ENCODE data around the gene ARIH1.
A peak's percentile ranks its signal among the peaks of the same experiment; 100 is the strongest.
"Not testable (repeated sequence)": the region's sequence is repeated elsewhere in the genome, so short reads cannot be mapped to it uniquely, and the experiment has no call there.

ARIH1 gene

DNA sequence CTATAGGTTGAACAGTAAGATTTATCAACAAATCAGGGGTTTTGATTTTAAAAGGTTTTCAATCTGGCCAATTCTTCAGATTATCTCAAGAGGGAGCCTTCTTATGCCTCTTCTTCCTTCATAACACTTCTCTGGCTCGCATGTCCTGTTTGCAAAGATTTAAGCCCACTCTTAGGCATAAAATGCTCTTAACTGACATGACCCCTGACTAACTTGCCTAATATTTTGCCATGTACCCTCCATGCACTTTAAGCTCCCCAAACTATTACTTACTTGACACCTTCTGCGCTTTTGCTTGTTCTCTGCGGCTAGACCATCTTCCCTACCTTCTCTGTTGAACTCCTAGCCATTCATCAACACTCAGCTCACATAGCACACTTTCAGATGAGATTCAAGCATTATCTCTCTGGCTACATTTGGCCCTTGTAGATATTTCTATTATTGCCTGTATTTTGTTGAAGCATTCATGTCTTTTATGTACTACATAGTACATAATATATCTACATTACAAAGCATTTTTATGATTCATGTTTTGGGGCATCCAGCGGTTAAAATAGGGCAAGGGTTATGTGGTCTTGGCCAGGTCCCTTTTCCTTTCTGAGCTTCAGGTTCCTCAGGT lies 1.0 kb upstream of the ARIH1 start:
- H3K9me3 ChIP-seq (ENCODE audit: low read length) = no peaks in the 10 kb centered on the region
- peak overlapping the region; percentile 95 for H3K4me3 ChIP-seq (ENCODE audit: low read length)
- no peaks in the 10 kb centered on the region for H3K27me3 ChIP-seq (ENCODE audit: insufficient read depth, low read length)
- H2AFZ ChIP-seq (ENCODE audit: low read depth, low read length) = peak overlapping the region; percentile 80
- peaks cover 13% of the 10 kb centered on the region for H3K36me3 ChIP-seq (ENCODE audit: insufficient read depth, low read length)
- H3K4me1 ChIP-seq (ENCODE audit: insufficient read depth, low read length) = peaks cover 25% of the 10 kb centered on the region

DNA sequence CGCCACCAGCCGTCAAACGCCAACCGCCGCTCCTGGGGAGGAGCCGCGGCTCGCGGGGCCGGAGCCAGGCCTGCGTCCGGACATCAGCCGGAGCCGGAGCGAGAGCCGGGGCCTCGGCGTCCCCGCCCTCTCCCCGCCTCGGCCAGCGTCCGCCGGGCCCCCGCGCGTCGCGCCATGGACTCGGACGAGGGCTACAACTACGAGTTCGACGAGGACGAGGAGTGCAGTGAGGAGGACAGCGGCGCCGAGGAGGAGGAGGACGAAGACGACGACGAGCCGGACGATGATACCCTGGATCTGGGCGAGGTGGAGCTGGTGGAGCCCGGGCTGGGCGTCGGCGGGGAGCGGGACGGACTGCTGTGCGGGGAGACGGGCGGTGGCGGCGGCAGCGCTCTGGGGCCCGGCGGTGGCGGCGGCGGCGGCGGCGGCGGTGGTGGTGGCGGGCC lies 359 bp downstream of the ARIH1 start:
- H3K4me1 ChIP-seq (ENCODE audit: insufficient read depth, low read length) = peaks cover 25% of the 10 kb centered on the region
- H2AFZ ChIP-seq (ENCODE audit: low read depth, low read length) = peak overlapping the region; percentile 27
- peak overlapping the region; percentile 95 for H3K4me3 ChIP-seq (ENCODE audit: low read length)
- H3K27me3 ChIP-seq (ENCODE audit: insufficient read depth, low read length) = no peaks in the 10 kb centered on the region
- peaks cover 2% of the 10 kb centered on the region for H3K9me3 ChIP-seq (ENCODE audit: low read length)
- peaks cover 24% of the 10 kb centered on the region for H3K36me3 ChIP-seq (ENCODE audit: insufficient read depth, low read length)

DNA sequence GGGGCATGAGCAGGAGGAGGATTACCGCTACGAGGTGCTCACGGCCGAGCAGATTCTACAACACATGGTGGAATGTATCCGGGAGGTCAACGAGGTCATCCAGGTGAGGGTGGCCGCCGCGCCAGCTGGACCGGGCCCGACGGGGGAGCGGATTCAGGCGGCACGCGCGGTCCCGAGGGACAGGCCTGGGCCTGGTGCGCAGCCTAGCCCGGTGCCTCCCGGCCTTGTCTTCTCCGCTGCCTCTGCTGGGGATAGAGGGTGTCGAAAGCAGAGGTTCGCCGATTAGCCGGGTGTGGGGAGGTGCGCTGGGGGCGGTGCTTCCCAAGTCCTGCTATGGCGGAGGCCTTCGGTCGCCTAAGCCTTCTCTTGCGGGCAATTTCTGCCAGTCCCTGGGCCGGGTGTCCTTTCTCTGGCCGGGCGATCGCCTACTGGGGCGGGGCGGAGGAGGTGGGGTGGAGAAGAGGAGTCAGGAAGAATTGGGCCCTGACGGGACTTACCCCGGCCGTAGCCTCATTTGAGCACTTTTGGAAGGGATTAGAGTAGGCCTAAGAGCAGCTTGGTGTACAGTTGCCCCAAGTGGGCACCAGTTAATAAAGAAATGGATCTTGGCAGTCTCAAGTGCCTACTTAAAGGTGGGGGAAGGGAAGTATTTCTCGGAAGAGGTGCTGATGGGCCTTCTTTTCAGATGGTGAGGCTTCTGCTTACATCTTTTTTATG lies 940 bp downstream of the ARIH1 start:
- Histone ChIP-seq H3K9me3 (ENCODE audit: low read length) (peaks cover 2% of the 10 kb centered on the region), H3K4me1 (ENCODE audit: insufficient read depth, low read length) (peaks cover 25% of the 10 kb centered on the region), H3K36me3 (ENCODE audit: insufficient read depth, low read length) (peaks cover 25% of the 10 kb centered on the region), H2AFZ (ENCODE audit: low read depth, low read length) (no peak overlapping the region), H3K4me3 (ENCODE audit: low read length) (peak overlapping the region; percentile 95), H3K27me3 (ENCODE audit: insufficient read depth, low read length) (no peaks in the 10 kb centered on the region)

DNA sequence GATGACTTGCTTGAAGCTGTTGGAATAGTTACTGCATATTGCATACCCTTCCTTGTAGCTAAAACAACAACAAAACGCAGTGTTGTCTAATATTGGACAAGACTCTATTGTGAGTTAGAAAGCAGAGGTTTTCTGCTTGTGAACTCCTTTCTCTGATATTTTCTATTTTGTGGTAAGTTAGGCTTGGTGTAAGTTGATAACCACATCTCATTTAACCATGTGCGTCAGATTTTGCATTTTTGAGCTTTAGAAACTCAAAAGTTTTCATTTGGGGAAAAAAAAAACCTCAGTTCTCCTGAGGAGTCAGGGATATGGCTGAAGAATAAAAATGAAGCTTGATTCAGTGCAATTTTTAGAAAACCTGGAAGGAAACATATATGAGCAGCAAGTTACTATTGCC lies 1.5 kb downstream of the ARIH1 start:
- peaks cover 29% of the 10 kb centered on the region for H3K36me3 ChIP-seq (ENCODE audit: insufficient read depth, low read length)
- no peaks in the 10 kb centered on the region for H3K27me3 ChIP-seq (ENCODE audit: insufficient read depth, low read length)
- H3K4me3 ChIP-seq (ENCODE audit: low read length) = peak overlapping the region; percentile 95
- H2AFZ ChIP-seq (ENCODE audit: low read depth, low read length) = no peak overlapping the region
- H3K9me3 ChIP-seq (ENCODE audit: low read length) = peaks cover 2% of the 10 kb centered on the region
- H3K4me1 ChIP-seq (ENCODE audit: insufficient read depth, low read length) = peaks cover 25% of the 10 kb centered on the region

DNA sequence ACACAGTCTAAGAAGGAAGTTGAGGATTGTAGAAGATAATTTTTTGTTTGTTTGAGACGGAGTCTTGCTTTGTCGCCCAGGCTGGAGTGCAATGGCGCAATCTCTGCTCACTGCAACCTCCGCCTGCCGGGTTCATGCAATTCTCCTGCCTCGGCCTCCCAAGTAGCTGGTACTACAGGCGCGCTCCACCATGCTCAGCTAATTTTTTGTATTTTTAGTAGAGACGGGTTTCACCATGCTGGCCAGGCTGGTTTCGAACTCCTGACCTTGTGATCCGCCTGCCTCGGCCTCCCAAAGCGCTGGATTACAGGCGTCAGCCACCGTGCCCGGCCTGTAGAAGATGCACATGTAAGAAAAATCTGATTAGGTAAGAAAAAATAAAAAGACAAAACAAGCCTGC lies 2.2 kb downstream of the ARIH1 start:
- H3K27me3 ChIP-seq (ENCODE audit: insufficient read depth, low read length); H2AFZ ChIP-seq (ENCODE audit: low read depth, low read length); H3K9me3 ChIP-seq (ENCODE audit: low read length): not testable (repeated sequence)
- Histone ChIP-seq H3K4me1 (ENCODE audit: insufficient read depth, low read length) (peaks cover 25% of the 10 kb centered on the region), H3K36me3 (ENCODE audit: insufficient read depth, low read length) (peaks cover 35% of the 10 kb centered on the region), H3K4me3 (ENCODE audit: low read length) (peak overlapping the region; percentile 95)

DNA sequence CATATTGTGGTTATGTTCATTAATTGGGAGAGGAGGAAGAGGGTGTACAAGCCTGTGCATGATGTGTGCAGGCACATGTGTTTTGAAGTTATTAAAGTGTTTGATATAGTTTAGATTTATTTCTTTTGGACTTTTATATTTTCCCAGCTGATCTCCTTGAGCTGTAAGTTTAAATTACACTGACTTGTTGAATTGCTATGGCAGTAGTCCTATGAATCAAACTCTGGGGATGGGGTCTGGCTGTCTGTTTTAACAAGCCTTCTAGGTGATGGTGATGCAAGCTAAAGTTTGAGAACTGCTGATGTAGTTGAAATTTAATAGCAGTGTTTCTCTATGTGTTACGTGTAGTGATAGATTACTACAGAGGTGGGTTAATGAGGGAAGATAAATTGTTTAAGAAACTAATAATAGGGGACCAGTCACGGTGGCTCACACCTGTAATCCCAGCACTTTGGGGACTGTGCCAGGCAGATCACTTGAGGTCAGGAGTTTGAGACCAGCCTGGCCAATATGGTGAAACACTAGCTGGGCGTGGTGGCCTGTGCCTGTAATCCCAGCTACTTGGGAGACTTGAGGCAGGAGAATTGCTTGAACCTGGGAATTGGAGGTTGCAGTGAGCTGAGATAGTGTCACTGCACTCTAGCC lies 7.0 kb downstream of the ARIH1 start:
- Histone ChIP-seq H3K4me3 (ENCODE audit: low read length) (no peak overlapping the region), H3K9me3 (ENCODE audit: low read length) (peaks cover 2% of the 10 kb centered on the region), H3K27me3 (ENCODE audit: insufficient read depth, low read length) (no peaks in the 10 kb centered on the region), H3K4me1 (ENCODE audit: insufficient read depth, low read length) (peaks cover 12% of the 10 kb centered on the region), H2AFZ (ENCODE audit: low read depth, low read length) (no peak overlapping the region), H3K36me3 (ENCODE audit: insufficient read depth, low read length) (peaks cover 41% of the 10 kb centered on the region)

DNA sequence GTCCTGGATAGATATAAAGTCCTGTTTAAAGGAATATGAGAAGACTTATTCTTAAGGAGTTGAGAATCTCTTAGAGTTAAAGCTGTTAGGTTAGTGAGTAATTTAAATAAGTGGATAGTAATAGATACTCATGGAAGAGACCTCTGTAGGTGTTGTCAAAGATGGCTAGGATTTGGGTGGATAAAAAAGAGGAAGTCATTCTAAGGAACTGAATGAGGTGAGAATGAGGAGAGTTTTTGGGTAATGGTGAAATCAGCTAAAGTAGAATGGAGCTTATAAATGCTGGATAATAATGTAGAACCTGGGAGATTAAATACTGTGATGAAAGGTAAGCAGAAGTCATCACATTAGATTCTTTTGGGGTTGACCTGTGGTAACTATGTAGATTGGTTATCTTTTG lies 8.1 kb downstream of the ARIH1 start:
- Histone ChIP-seq H3K36me3 (ENCODE audit: insufficient read depth, low read length) (peaks cover 34% of the 10 kb centered on the region), H3K4me3 (ENCODE audit: low read length) (no peak overlapping the region), H3K27me3 (ENCODE audit: insufficient read depth, low read length) (no peaks in the 10 kb centered on the region), H2AFZ (ENCODE audit: low read depth, low read length) (no peak overlapping the region), H3K9me3 (ENCODE audit: low read length) (peaks cover 2% of the 10 kb centered on the region), H3K4me1 (ENCODE audit: insufficient read depth, low read length) (peaks cover 1% of the 10 kb centered on the region)

DNA sequence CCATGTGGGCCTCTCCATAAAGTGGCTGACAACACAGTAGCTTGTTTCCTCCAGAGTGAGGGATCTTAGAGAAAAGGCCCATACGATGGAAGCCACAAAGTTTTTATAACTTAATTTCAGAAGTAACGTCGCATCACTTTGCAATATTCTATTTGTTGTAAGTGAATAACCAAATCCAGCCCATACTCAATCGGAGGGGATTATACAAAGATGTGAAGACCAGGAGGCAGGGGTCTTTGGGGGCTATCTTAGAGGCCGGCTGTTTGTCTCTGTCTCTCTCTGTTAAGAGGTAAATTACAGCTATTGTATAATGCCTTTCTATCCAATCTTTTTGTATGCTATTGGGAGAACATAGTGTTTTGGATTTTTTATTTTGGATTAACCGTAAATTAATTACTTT lies 9.1 kb downstream of the ARIH1 start:
- Histone ChIP-seq H3K9me3 (ENCODE audit: low read length) (peaks cover 2% of the 10 kb centered on the region), H3K4me3 (ENCODE audit: low read length) (no peak overlapping the region), H2AFZ (ENCODE audit: low read depth, low read length) (no peak overlapping the region), H3K27me3 (ENCODE audit: insufficient read depth, low read length) (no peaks in the 10 kb centered on the region), H3K36me3 (ENCODE audit: insufficient read depth, low read length) (peaks cover 30% of the 10 kb centered on the region), H3K4me1 (ENCODE audit: insufficient read depth, low read length) (no peaks in the 10 kb centered on the region)

DNA sequence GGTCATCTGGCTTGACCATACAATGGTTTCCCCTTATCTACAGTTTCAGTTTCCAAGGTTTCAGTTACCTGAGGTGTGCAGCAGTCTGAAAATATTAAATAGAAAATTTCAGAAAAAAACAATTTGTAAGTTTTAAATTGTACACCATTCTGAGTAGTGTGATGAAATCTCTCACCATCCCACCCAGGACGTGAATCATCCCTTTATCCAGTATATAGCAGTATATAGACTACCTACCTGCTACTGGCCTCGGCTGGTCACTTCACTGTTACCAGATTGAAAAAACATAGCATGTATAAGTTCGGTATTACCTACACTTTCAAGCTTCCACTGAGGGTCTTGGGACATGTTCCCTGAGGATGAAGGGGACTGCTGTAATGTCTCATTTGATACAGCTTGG lies 12.0 kb downstream of the ARIH1 start:
- H3K4me3 ChIP-seq (ENCODE audit: low read length) = no peak overlapping the region
- H2AFZ ChIP-seq (ENCODE audit: low read depth, low read length) = no peak overlapping the region
- no peaks in the 10 kb centered on the region for H3K9me3 ChIP-seq (ENCODE audit: low read length)
- H3K36me3 ChIP-seq (ENCODE audit: insufficient read depth, low read length) = peaks cover 20% of the 10 kb centered on the region
- no peaks in the 10 kb centered on the region for H3K27me3 ChIP-seq (ENCODE audit: insufficient read depth, low read length)
- H3K4me1 ChIP-seq (ENCODE audit: insufficient read depth, low read length) = no peaks in the 10 kb centered on the region

DNA sequence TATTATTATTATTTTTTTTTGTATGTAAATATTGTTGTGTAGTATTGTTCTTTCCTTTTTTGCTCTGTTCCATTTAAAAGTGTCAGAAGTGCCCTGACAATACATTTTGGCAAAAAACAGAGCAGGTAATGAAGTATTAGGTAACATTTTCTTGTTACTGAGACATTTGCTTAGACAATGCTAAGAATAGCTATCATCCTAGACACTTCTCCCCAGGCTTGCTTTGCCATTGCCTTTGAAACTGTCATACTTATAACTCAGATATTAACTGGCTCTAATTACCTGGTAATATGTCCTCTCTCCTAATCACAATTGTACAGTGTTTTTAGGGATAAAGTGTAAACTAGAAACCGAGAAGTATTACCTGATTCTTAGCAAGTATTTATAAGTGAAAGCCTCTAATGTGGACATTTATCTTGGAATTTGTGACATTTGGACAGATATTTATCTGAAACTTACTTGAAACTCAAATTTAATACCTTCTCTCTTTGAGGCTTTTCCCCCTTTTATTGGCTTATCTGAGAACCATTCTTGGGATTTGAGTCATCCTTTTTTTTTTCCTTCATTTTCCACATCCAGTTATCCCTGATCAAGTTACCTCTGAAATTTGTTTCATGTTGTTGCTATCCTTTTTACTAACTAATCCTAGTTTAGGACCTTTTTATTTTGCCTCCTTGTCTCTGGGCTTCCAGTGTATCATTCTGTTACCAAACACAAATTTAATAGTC lies 13.1 kb downstream of the ARIH1 start:
- H2AFZ ChIP-seq (ENCODE audit: low read depth, low read length) = no peak overlapping the region
- peaks cover 21% of the 10 kb centered on the region for H3K36me3 ChIP-seq (ENCODE audit: insufficient read depth, low read length)
- no peak overlapping the region for H3K4me3 ChIP-seq (ENCODE audit: low read length)
- no peaks in the 10 kb centered on the region for H3K9me3 ChIP-seq (ENCODE audit: low read length)
- no peaks in the 10 kb centered on the region for H3K4me1 ChIP-seq (ENCODE audit: insufficient read depth, low read length)
- no peaks in the 10 kb centered on the region for H3K27me3 ChIP-seq (ENCODE audit: insufficient read depth, low read length)

DNA sequence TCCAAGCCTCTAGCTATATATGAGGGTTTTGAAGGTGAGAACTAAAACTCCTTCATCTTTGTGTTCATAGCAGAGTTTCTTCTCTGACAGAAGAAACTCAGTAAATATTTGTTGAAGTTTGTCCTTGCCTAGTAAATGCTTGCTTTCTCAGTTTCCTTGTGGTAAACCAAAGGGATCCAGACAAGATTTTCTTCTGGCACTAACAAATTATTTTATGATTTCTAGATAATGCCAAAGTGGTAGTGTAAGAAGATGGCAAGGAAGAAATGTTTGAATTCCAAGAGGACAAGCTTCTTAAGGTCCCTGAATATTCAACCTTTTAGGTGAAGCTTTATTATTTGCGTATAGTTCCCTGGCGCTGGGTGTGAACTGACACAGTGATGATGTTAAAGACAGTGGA lies 14.4 kb downstream of the ARIH1 start:
- Histone ChIP-seq H3K9me3 (ENCODE audit: low read length) (no peaks in the 10 kb centered on the region), H3K4me1 (ENCODE audit: insufficient read depth, low read length) (no peaks in the 10 kb centered on the region), H3K36me3 (ENCODE audit: insufficient read depth, low read length) (peaks cover 22% of the 10 kb centered on the region), H3K27me3 (ENCODE audit: insufficient read depth, low read length) (no peaks in the 10 kb centered on the region), H2AFZ (ENCODE audit: low read depth, low read length) (no peak overlapping the region), H3K4me3 (ENCODE audit: low read length) (no peak overlapping the region)

DNA sequence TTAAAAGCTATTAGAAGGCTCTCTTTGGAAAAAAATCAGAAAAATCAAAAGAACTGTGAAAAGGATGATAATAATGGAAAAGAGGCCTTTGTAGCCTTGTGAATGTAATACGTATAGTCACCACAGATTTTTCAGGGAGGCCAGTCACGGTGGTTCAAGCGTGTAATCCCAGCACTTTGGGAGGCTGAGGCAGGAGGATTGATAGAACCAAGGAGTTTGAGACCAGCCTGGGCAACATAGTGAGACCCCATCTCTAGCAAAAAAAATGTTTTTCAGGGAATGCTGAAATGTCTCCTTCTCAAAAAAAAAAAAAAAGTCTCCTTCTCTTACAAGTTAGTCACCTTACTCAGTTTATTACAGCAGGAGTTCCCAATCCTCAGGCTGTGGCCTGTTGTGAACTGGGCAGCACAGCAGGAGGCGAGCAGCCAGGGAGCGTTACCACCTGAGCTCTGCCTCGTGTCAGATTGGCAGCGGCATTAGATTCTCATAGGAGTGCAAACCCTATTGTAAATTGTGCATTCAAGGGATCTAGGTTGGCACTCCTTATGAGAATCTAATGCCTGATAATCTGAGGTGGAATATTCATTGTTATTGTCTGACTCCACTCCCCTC lies 15.9 kb downstream of the ARIH1 start:
- H3K4me1 ChIP-seq (ENCODE audit: insufficient read depth, low read length) = peaks cover 13% of the 10 kb centered on the region
- H3K27me3 ChIP-seq (ENCODE audit: insufficient read depth, low read length) = no peaks in the 10 kb centered on the region
- no peak overlapping the region for H3K4me3 ChIP-seq (ENCODE audit: low read length)
- no peaks in the 10 kb centered on the region for H3K9me3 ChIP-seq (ENCODE audit: low read length)
- no peak overlapping the region for H2AFZ ChIP-seq (ENCODE audit: low read depth, low read length)
- peaks cover 19% of the 10 kb centered on the region for H3K36me3 ChIP-seq (ENCODE audit: insufficient read depth, low read length)

DNA sequence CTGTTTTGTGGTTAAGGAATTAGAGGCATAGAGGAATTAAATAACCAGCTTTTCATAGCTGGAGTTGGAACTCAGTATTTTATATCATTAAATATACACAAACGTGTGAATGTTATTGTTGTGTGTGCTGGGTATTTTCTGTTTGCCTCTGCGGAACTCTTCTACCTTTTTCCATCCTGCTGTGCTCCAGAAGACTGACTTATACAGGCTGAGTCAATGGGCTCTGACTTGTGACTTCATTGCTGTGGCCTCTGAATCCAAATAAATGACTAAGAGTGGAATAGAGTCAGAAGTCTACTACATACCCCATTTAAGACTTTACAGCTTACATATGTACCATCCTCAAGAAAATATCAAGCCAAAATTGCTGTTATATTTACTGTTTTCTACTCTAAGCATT lies 17.6 kb downstream of the ARIH1 start:
- Histone ChIP-seq H3K9me3 (ENCODE audit: low read length) (no peaks in the 10 kb centered on the region), H3K27me3 (ENCODE audit: insufficient read depth, low read length) (no peaks in the 10 kb centered on the region), H2AFZ (ENCODE audit: low read depth, low read length) (no peak overlapping the region), H3K4me3 (ENCODE audit: low read length) (no peak overlapping the region), H3K4me1 (ENCODE audit: insufficient read depth, low read length) (peaks cover 14% of the 10 kb centered on the region), H3K36me3 (ENCODE audit: insufficient read depth, low read length) (peaks cover 16% of the 10 kb centered on the region)

All from neuron (in vitro differentiated cells).